ENCODE data around the gene KCNAB1. TPM values are rescaled to one million over a fixed set of nuclear protein-coding genes. Genes with fewer than 3 reads are reported as not detected.

KCNAB1 gene
- total and polyA plus RNA-seq, 2 of the 8 experiments (the other 6 are each of a cell fraction or from before 2014, with no cell fraction given): 0.51 to 2.3 TPM

DNA sequence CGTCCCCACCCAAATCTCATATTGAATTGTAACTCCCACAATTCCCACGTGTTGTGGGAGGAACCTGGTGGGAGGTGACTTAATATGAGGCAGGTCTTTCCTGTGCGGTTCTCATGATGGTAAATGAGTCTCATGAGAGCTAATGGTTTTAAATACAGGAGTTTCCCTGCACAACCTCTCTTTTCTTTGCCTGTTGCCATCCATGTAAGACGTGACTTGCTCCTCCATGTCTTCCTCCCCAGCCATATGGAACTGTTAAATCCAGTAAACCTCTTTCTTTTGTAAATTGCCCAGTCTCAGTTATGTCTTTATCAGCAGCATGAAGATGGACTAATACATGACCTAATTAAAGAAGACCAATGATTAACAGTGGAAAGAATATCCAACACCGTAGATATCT, 377.9 kb downstream of the KCNAB1 start:
- FAIRE-seq: no peak

More for the DNA sequence above, 377.9 kb downstream of the KCNAB1 start:
- Histone ChIP-seq H2BK5ac (ENCODE audit: low read depth, low read length) (no peak overlapping the region), H3K18ac (ENCODE audit: extremely low read depth, low read length) (no peak overlapping the region), H3K27ac (ENCODE audit: low read depth, low read length) (no peak overlapping the region), H3K4me3 (ENCODE audit: extremely low read depth in 1 of 4, insufficient read depth in 2 of 4, low read depth in 3 of 4, low read length in 4 of 4) (no peak overlapping the region), H2AK5ac (ENCODE audit: low read depth, low read length) (no peak overlapping the region), H2BK15ac (ENCODE audit: low read length) (no peak overlapping the region), H4K20me1 (replicated peaks in 1 of 2; ENCODE audit: control insufficient read depth in 1 of 2, insufficient read depth in 2 of 2, low read length in 2 of 2) (no peaks in the 10 kb centered on the region), H2BK20ac (ENCODE audit: low read length) (no peak overlapping the region), H3K36me3 (ENCODE audit: control insufficient read depth in 2 of 4, insufficient read depth in 4 of 4, low read length in 3 of 4) (no peaks in the 10 kb centered on the region), H3K4me2 (ENCODE audit: insufficient read depth in 1 of 2, low read depth in 2 of 2, low read length in 2 of 2) (no peak overlapping the region), H2AFZ (ENCODE audit: low read length) (no peak overlapping the region), H3K79me2 (ENCODE audit: control insufficient read depth in 1 of 2, insufficient read depth in 2 of 2, low read length in 2 of 2) (no peaks in the 10 kb centered on the region), H4K5ac (ENCODE audit: insufficient read length, low read depth, low read length) (no peak overlapping the region), H3K4me1 (replicated peaks in 1 of 4; ENCODE audit: control insufficient read depth in 3 of 4, insufficient read depth in 4 of 4, low read length in 3 of 4) (no peaks in the 10 kb centered on the region), H3K9ac (replicated peaks in 1 of 4; ENCODE audit: extremely low read depth in 1 of 4, low read depth in 3 of 4, low read length in 3 of 4) (no peak overlapping the region), H3K56ac (replicated peaks; ENCODE audit: insufficient read length, low read depth, low read length) (no peak overlapping the region), H2BK120ac (replicated peaks; ENCODE audit: low read depth, low read length) (no peak overlapping the region), H3K27me3 (replicated peaks in 1 of 4; ENCODE audit: control insufficient read depth in 3 of 4, extremely low read depth in 1 of 4, insufficient read depth in 3 of 4, low read length in 3 of 4) (no peaks in the 10 kb centered on the region), H4K91ac (replicated peaks; ENCODE audit: insufficient read length, low read length) (no peak overlapping the region), H3K79me1 (ENCODE audit: low read depth, low read length) (no peaks in the 10 kb centered on the region), H3K14ac (ENCODE audit: insufficient read length) (no peak overlapping the region), H3K4ac (replicated peaks; ENCODE audit: insufficient read length, low read depth, low read length) (no peak overlapping the region), H3K9me3 (ENCODE audit: insufficient read depth in 2 of 2, low read depth in 1 of 2, low read length in 1 of 2) (peaks cover 0 to 4% of the 10 kb centered on the region in 2 experiments; a peak in 1 of 4 replicates), H2BK12ac (ENCODE audit: low read depth, low read length) (no peak overlapping the region), H3K23ac (ENCODE audit: insufficient read length) (no peak overlapping the region), H4K8ac (ENCODE audit: extremely low read depth, insufficient read depth, low read length) (no peak overlapping the region), H3K23me2 (ENCODE audit: low read depth, low read length) (no peaks in the 10 kb centered on the region)
- TF ChIP-seq SRF (IDR thresholded peaks at IDR 0.05; ENCODE audit: low read depth, low read length) (no peak), SIN3A (conservative IDR thresholded peaks at IDR 0.05 in 1 of 2, IDR thresholded peaks at IDR 0.05 in 1 of 2; ENCODE audit: low read depth in 1 of 2, low read length in 2 of 2) (no peak), EGR1 (IDR thresholded peaks at IDR 0.05; ENCODE audit: borderline replicate concordance, low read depth, low read length) (no peak), RNF2 (IDR thresholded peaks at IDR 0.05; ENCODE audit: borderline replicate concordance, low read depth, low read length, missing control alignments, poor library complexity, severe bottlenecking) (no peak), SAP30 (IDR thresholded peaks at IDR 0.05; ENCODE audit: insufficient read depth, insufficient replicate concordance, low read length) (no peak), RXRA (IDR thresholded peaks at IDR 0.05; ENCODE audit: insufficient read depth, low read depth, low read length) (no peak), GABPA (IDR thresholded peaks at IDR 0.05; ENCODE audit: borderline replicate concordance, insufficient read depth, low read length) (no peak), CTBP2 (IDR thresholded peaks at IDR 0.05; ENCODE audit: borderline replicate concordance, insufficient read depth, insufficient read length, low read length) (no peak), EZH2 (IDR thresholded peaks at IDR 0.05; ENCODE audit: low read depth, low read length, severe bottlenecking) (no peak), SP4 (IDR thresholded peaks at IDR 0.05; ENCODE audit: low read length) (no peak), CBX8 (IDR thresholded peaks at IDR 0.05; ENCODE audit: borderline replicate concordance, low read depth, low read length) (no peak), NANOG (IDR thresholded peaks at IDR 0.05; ENCODE audit: insufficient read depth, low read depth, low read length, poor library complexity, severe bottlenecking) (no peak), NRF1 (IDR thresholded peaks at IDR 0.05; ENCODE audit: low read depth, low read length) (no peak)
- POLR2A ChIA-PET (ENCODE audit: partially characterized antibody): no interaction called here
- CTCF ChIA-PET (ENCODE audit: partially characterized antibody): interaction anchor here (1.0 to 2.3 kb wide), 2 partner anchors 23 to 49 kb away, joined by 4 to 6 read pairs; no protein-coding TSS in a partner anchor
- DNase-seq (ENCODE audit: low read depth in 1 of 2, low spot score in 2 of 2): no peak
- 91% methylated on average over 5 of the region's 5 CpGs; no CpG with 5 or more reads in 1 of the 2 experiments for WGBS, 2 experiments (ENCODE audit: extremely low coverage in 1 of 2, insufficient coverage in 1 of 2, insufficient read length in 1 of 2, insufficient replicate concordance in 2 of 2, low coverage in 1 of 2, low lambda C conversion rate in 2 of 2, missing lambda C conversion rate in 1 of 2)

Measured in H1 (cell line).